Transverse colon (tissue), 4 donors: ENCODE data around the gene GVQW3. TPM values are rescaled to one million over a fixed set of nuclear protein-coding genes. Genes with fewer than 3 reads are reported as not detected.

Experiments
- DNase-seq: peaks from one replicate; pipeline ENCODE4 v3.0.0-alpha.2; 2019
- H3K27ac ChIP-seq, 4 donors: fragments of 200-600 bp; sonication (generic); 2 replicates each; pipeline ENCODE4 v1.5.1; 2016 to 2018; ENCODE audit warnings: inconsistent platforms in 4 of 4
- H3K27me3 ChIP-seq: fragments of 200-600 bp; sonication (generic); 2 replicates; pipeline ENCODE4 v1.5.1; 2017; ENCODE audit warnings: inconsistent platforms
- H3K36me3 ChIP-seq, 4 donors: fragments of 200-600 bp; sonication (generic); 2 replicates each; pipeline ENCODE4 v1.5.1; 2017 to 2019; ENCODE audit warnings: inconsistent platforms in 4 of 4
- H3K4me1 ChIP-seq, 4 donors: fragments of 200-600 bp; sonication (generic); 2 replicates each; pipeline ENCODE4 v1.5.1; 2017 to 2020; ENCODE audit warnings: inconsistent platforms in 4 of 4
- H3K4me3 ChIP-seq, 4 donors: fragments of 200-600 bp; sonication (generic); 1 replicate in 1 of 4; 2 replicates in 3 of 4; pipeline versions ENCODE4 v1.5.1 to v1.6.1; 2017 to 2019; ENCODE audit warnings: inconsistent platforms in 4 of 4
- H3K9me3 ChIP-seq, 2 donors: fragments of 200-600 bp; sonication (generic); 2 replicates each; pipeline ENCODE4 v1.5.1; 2017 to 2019; ENCODE audit warnings: inconsistent platforms in 2 of 2
- EP300 ChIP-seq: sonication (generic); formaldehyde crosslinking; IDR thresholded peaks from one replicate; pipeline ENCODE4 v1.6.1; 2017; ENCODE audit warnings: antibody characterized with exemption, low read depth
- POLR2A ChIP-seq: fragments of 450-650 bp; IDR thresholded peaks from one replicate; pipeline ENCODE4 v1.6.1; 2016; ENCODE audit warnings: antibody characterized with exemption, mild to moderate bottlenecking, moderate library complexity
- POLR2AphosphoS5 ChIP-seq, 3 donors: sonication (generic); formaldehyde crosslinking; IDR thresholded peaks; one replicate each; pipeline ENCODE4 v1.6.1; 2016; ENCODE audit warnings: antibody characterized with exemption in 3 of 3
- WGBS, 2 donors: methylation state at CpG; one replicate each; pipeline ENCODE4 v1.1.5; 2018; ENCODE audit warnings: low coverage in 1 of 2; 5-methylcytosine and 5-hydroxymethylcytosine counted together
- in situ Hi-C, 4 donors: fragments of 200-750 bp; cut with MboI; loops; one replicate each; pipeline versions ENCODE4 v1.15.0 to v1.15.1; 2017; ENCODE audit warnings: low sequenced_read_pairs in 3 of 4, low pct_ligation_motif_present in 1 of 4, low pct_unique_long_range_greater_than_20kb in 1 of 4
- intact Hi-C: fragments of 100-400 bp; cut with DNase I; formaldehyde crosslinking; loops from one replicate; pipeline ENCODE4 v1.15.1; 2023; ENCODE audit warnings: low total_unique reads
- total RNA-seq, 4 donors: library from RNA; depleted of rRNA; stranded (reverse); fragments of >200 nt; gene quantifications; one replicate each; pipeline ENCODE4 v1.1.0, GENCODE V29; 2016
- TF ChIP-seq, protein P1 (sequence below), 5 experiments: fragments of 200-600 bp in 3 of 5; fragments of 450-650 bp in 2 of 5; sonication (generic) in 3 of 5; IDR thresholded peaks; 1 replicate in 2 of 5; 2 replicates in 3 of 5; pipeline ENCODE4 v1.5.1; 2016 to 2017; ENCODE audit warnings: antibody characterized with exemption in 5 of 5, inconsistent platforms in 3 of 5, mild to moderate bottlenecking in 2 of 5, moderate library complexity in 1 of 5

The GVQW3 gene
- total RNA-seq, 4 donors from 2014 or later, result 1.6 to 5.6 (median 4.3) TPM

GRCh38 chr11:76385903-76386302, 4.8 kb downstream of the GVQW3 start:
- H3K27ac ChIP-seq, result no peak overlapping the region
- no peaks in the 10 kb centered on the region for H3K9me3 ChIP-seq

GRCh38 chr11:76388408-76388807, 7.3 kb downstream of the GVQW3 start:
- 75 to 92% methylated on average over 2 of the region's 2 CpGs for WGBS, 2 donors
- no peaks in the 10 kb centered on the region for H3K27me3 ChIP-seq
- no peaks in the 10 kb centered on the region for H3K9me3 ChIP-seq
- H3K27ac ChIP-seq, result no peak overlapping the region
- peaks cover 0 to 10% (median 0%) of the 10 kb centered on the region in 4 donors for H3K4me1 ChIP-seq
- in situ Hi-C loops, result no loop called here
- H3K36me3 ChIP-seq, result no peaks in the 10 kb centered on the region
- TF ChIP-seq, protein P1, sequence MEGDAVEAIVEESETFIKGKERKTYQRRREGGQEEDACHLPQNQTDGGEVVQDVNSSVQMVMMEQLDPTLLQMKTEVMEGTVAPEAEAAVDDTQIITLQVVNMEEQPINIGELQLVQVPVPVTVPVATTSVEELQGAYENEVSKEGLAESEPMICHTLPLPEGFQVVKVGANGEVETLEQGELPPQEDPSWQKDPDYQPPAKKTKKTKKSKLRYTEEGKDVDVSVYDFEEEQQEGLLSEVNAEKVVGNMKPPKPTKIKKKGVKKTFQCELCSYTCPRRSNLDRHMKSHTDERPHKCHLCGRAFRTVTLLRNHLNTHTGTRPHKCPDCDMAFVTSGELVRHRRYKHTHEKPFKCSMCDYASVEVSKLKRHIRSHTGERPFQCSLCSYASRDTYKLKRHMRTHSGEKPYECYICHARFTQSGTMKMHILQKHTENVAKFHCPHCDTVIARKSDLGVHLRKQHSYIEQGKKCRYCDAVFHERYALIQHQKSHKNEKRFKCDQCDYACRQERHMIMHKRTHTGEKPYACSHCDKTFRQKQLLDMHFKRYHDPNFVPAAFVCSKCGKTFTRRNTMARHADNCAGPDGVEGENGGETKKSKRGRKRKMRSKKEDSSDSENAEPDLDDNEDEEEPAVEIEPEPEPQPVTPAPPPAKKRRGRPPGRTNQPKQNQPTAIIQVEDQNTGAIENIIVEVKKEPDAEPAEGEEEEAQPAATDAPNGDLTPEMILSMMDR (IDR thresholded peaks at IDR 0.05), result no peak
- TF ChIP-seq EP300 (no peak), POLR2A (no peak), POLR2AphosphoS5 (IDR thresholded peaks at IDR 0.05) (no peak)
- DNase-seq, result no peak
- intact Hi-C loops, result no loop called here
- H3K4me3 ChIP-seq, result no peak overlapping the region

More at GRCh38 chr11:76385903-76386302, 4.8 kb downstream of the GVQW3 start:
- no peaks in the 10 kb centered on the region for H3K27me3 ChIP-seq
- no peak overlapping the region for H3K4me3 ChIP-seq
- WGBS, 2 donors, result 51 to 64% methylated on average over 5 of the region's 5 CpGs
- DNase-seq, result peak; percentile 53
- H3K36me3 ChIP-seq, result no peaks in the 10 kb centered on the region
- TF ChIP-seq POLR2A (no peak), POLR2AphosphoS5 (IDR thresholded peaks at IDR 0.05) (no peak), EP300 (no peak)
- TF ChIP-seq, protein P1 (IDR thresholded peaks at IDR 0.05), result no peak
- peaks cover 13 to 20% (median 14%) of the 10 kb centered on the region in 4 donors for H3K4me1 ChIP-seq
- intact Hi-C loops (no loop called here), in situ Hi-C loops (no loop called here)

DNA sequence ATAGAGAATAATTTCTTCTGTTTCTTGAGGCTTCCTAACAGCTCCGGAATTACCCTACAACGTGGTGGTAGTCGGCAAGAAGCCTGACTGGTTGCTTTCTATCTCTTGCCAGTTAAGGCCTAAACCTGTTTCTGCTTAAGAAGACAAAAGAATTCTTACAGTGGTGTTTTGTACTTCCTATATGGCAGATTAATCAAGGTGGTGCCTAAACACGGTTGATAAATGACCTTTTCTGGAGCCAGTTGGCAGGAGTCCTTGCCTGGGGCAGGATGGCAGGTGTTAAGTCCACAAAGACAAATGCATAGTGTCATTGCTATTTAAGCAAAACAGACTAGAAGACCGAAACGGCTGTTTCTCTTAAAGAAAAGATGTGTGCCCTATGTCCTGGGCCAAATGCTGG, 9.9 kb downstream of the GVQW3 start:
- Histone ChIP-seq H3K4me3 (no peak overlapping the region), H3K27ac (peak overlapping the region in 1 of 4 donors; percentile 34), H3K36me3 (no peaks in the 10 kb centered on the region), H3K9me3 (no peaks in the 10 kb centered on the region), H3K4me1 (peaks cover 0 to 5% (median 0%) of the 10 kb centered on the region in 4 donors), H3K27me3 (no peaks in the 10 kb centered on the region)
- no peak for DNase-seq
- WGBS, 2 donors, result 35 to 47% methylated on average over 6 of the region's 6 CpGs
- no peak for TF ChIP-seq POLR2AphosphoS5 (IDR thresholded peaks at IDR 0.05)
- TF ChIP-seq, protein P1 (IDR thresholded peaks at IDR 0.05), result no peak
- TF ChIP-seq POLR2A, result no peak
- TF ChIP-seq EP300, result no peak
- in situ Hi-C loops (no loop called here), intact Hi-C loops (no loop called here)

DNA sequence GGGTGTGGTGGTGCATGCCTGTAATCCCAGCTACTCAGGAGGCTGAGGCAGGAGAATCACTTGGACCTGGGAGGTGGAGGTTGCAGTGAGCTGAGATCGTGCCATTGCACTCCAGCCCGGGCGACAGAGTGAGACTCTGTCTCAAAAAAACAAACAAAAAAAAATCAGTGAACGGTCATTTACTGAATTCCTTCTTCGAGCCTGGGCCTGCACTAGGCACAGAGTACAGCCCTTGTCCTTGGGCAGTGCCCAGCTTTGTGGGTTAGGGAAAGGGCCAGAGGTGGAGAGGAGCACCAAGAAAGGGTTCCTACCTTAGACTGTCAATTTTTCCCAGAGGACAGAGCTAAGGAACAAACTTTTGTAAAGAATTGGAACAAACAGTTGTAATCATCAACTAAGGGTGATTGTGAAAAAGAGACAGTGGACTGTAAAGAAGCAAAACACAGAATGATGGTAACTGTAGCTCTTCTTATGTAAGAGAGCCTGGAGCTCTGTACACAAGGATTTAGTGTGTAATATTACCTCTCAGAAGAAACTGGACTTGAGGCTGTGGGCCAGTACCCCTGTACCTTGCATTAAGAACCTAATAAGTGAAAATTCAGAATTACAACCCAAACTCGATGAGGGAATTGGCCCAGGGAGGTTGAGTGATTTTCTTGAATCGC, 10.8 kb downstream of the GVQW3 start:
- Histone ChIP-seq H3K27ac (no peak overlapping the region), H3K4me3 (no peak overlapping the region), H3K4me1 (peaks cover 0 to 5% (median 0%) of the 10 kb centered on the region in 4 donors), H3K9me3 (no peaks in the 10 kb centered on the region), H3K36me3 (no peaks in the 10 kb centered on the region), H3K27me3 (no peaks in the 10 kb centered on the region)
- no peak for DNase-seq
- intact Hi-C loops (no loop called here), in situ Hi-C loops (no loop called here)
- TF ChIP-seq EP300 (no peak), POLR2A (no peak), POLR2AphosphoS5 (IDR thresholded peaks at IDR 0.05) (no peak)
- TF ChIP-seq, protein P1 (IDR thresholded peaks at IDR 0.05), result no peak
- 82 to 90% methylated on average over 4 to 7 of the region's 7 CpGs for WGBS, 2 donors
